SK-N-SH treated with all-trans-retinoic acid at 6 μM for 48 hours (cell line): ENCODE data around the gene TEX14.

ENCODE experiments used
- ATAC-seq: fragments of 200-7000 bp; cut with Tn5 transposase; 3 replicates; pipeline ENCODE4 v1.9.1; 2020; ENCODE audit warnings: mild to moderate bottlenecking, moderate library complexity
- ARNTL ChIP-seq: fragments of 450-650 bp; formaldehyde crosslinking; IDR thresholded peaks from 2 replicates; pipeline ENCODE4 v1.5.0; 2020; ENCODE audit warnings: low read depth, mild to moderate bottlenecking, moderate library complexity, borderline replicate concordance
- BACH2 ChIP-seq: fragments of 250-450 bp; sonication (Bioruptor Pico); IDR thresholded peaks from 2 replicates; pipeline ENCODE4 v1.9.0; 2021; ENCODE audit warnings: mild to moderate bottlenecking, borderline replicate concordance
- CSDC2 ChIP-seq: fragments of 250-450 bp; sonication (Bioruptor Pico); IDR thresholded peaks from 2 replicates; pipeline ENCODE4 v1.5.0; 2020; ENCODE audit warnings: mild to moderate bottlenecking, moderate library complexity
- ESRRG ChIP-seq: fragments of 250-450 bp; sonication (Bioruptor Pico); IDR thresholded peaks from 2 replicates; pipeline ENCODE4 v1.6.1; 2021; ENCODE audit warnings: mild to moderate bottlenecking
- GLIS3 ChIP-seq: fragments of 250-450 bp; sonication (Bioruptor Pico); IDR thresholded peaks from 2 replicates; pipeline ENCODE4 v1.5.0; 2020; ENCODE audit warnings: mild to moderate bottlenecking, moderate library complexity
- OSR1 ChIP-seq: fragments of 250-450 bp; sonication (Bioruptor Pico); IDR thresholded peaks from 2 replicates; pipeline ENCODE4 v1.8.0; 2022; ENCODE audit warnings: moderate library complexity, mild to moderate bottlenecking, inconsistent platforms
- PPARA ChIP-seq: fragments of 250-450 bp; sonication (Bioruptor Pico); IDR thresholded peaks from 2 replicates; pipeline ENCODE4 v1.5.0; 2020; ENCODE audit warnings: mild to moderate bottlenecking, borderline replicate concordance
- RARB ChIP-seq: fragments of 250-450 bp; sonication (Bioruptor Pico); IDR thresholded peaks from 2 replicates; pipeline ENCODE4 v1.8.0; 2021; ENCODE audit warnings: mild to moderate bottlenecking, moderate library complexity
- SNAI2 ChIP-seq: fragments of 250-450 bp; sonication (Bioruptor Pico); IDR thresholded peaks from 2 replicates; pipeline ENCODE4 v1.5.0; 2020; ENCODE audit warnings: mild to moderate bottlenecking, moderate library complexity
- TCF4 ChIP-seq: fragments of 250-450 bp; sonication (Bioruptor Pico); IDR thresholded peaks from 2 replicates; pipeline ENCODE4 v1.8.0; 2021; ENCODE audit warnings: mild to moderate bottlenecking, moderate library complexity, borderline replicate concordance
- TOX ChIP-seq: fragments of 250-450 bp; sonication (Bioruptor Pico); IDR thresholded peaks from 2 replicates; pipeline ENCODE4 v1.8.0; 2021; ENCODE audit warnings: mild to moderate bottlenecking, moderate library complexity, borderline replicate concordance
- ZC3H10 ChIP-seq: fragments of 250-450 bp; sonication (Bioruptor Pico); IDR thresholded peaks from 2 replicates; pipeline ENCODE4 v1.5.1; 2021; ENCODE audit warnings: mild to moderate bottlenecking, moderate library complexity
- ZFP3 ChIP-seq: fragments of 250-450 bp; sonication (Bioruptor Pico); IDR thresholded peaks from 2 replicates; pipeline ENCODE4 v1.5.0; 2020; ENCODE audit warnings: mild to moderate bottlenecking, moderate library complexity
- ZFP30 ChIP-seq: fragments of 450-650 bp; formaldehyde crosslinking; IDR thresholded peaks from 2 replicates; pipeline ENCODE4 v1.5.0; 2022; ENCODE audit warnings: mild to moderate bottlenecking, moderate library complexity
- ZNF565 ChIP-seq: fragments of 450-650 bp; formaldehyde crosslinking; conservative IDR thresholded peaks from 2 replicates; pipeline ENCODE4 v1.5.0; 2020; ENCODE audit warnings: low read depth, mild to moderate bottlenecking, moderate library complexity
- ZNF70 ChIP-seq: fragments of 450-650 bp; formaldehyde crosslinking; IDR thresholded peaks from 2 replicates; pipeline ENCODE4 v1.5.0; 2020; ENCODE audit warnings: mild to moderate bottlenecking, moderate library complexity
- ZNF8 ChIP-seq: fragments of 450-650 bp; formaldehyde crosslinking; IDR thresholded peaks from 2 replicates; pipeline ENCODE4 v1.5.0; 2020; ENCODE audit warnings: mild to moderate bottlenecking, moderate library complexity
- TF ChIP-seq, protein P1 (sequence below): fragments of 250-450 bp; sonication (Bioruptor Pico); IDR thresholded peaks from 2 replicates; pipeline ENCODE4 v1.5.0; 2020; ENCODE audit warnings: mild to moderate bottlenecking, moderate library complexity
- TF ChIP-seq, protein P2 (sequence below): fragments of 250-450 bp; sonication (Bioruptor Pico); IDR thresholded peaks from 2 replicates; pipeline ENCODE4 v1.8.0; 2020; ENCODE audit warnings: mild to moderate bottlenecking, moderate library complexity, borderline replicate concordance
- TF ChIP-seq, protein P3 (sequence below): fragments of 250-450 bp; sonication (Bioruptor Pico); IDR thresholded peaks from 2 replicates; pipeline ENCODE4 v1.5.1; 2021; ENCODE audit warnings: mild to moderate bottlenecking, moderate library complexity
- TF ChIP-seq, protein P4 (sequence below): fragments of 250-450 bp; sonication (Bioruptor Pico); IDR thresholded peaks from 2 replicates; pipeline ENCODE4 v1.8.0; 2021; ENCODE audit warnings: low read depth, mild to moderate bottlenecking, moderate library complexity, borderline replicate concordance
- TF ChIP-seq, protein P5 (sequence below): fragments of 250-450 bp; sonication (Bioruptor Pico); IDR thresholded peaks from 2 replicates; pipeline ENCODE4 v1.5.1; 2020; ENCODE audit warnings: low read depth, mild to moderate bottlenecking, moderate library complexity

TEX14 gene

DNA sequence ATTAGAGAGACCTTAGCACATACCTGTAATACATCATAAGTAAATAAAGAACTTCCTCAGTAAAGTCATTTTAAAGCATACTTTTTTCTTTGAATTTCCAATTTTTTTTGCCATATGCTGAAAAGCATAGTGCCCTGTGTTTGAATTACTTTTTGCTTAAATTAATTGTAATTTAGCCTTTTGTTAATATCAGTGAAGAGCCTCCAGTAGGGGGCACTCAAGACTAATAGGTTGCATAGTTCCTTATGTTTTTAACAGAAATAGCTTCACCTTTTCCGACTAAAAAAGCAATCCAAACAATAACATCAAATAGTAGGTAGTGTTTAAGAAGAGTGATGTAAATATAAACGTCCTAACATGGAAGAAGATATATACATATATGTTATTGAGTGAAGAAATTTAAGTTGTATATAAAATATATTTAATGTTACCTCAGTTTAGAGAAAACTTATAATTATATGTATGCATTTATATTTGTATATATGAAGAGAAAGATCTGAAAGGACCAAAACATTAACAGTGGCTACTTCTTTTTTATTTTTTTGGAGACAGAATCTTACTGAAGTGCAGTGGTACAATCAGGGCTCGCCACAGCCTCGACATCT is 19.2 kb upstream of the TEX14 start:
- TF ChIP-seq ZFP3 (CRISPR knock-in tag), result no peak
- no peak for TF ChIP-seq ARNTL (CRISPR knock-in tag)
- no peak for TF ChIP-seq GLIS3 (CRISPR knock-in tag)
- TF ChIP-seq TCF4 (CRISPR knock-in tag), result no peak
- TF ChIP-seq ZFP30, result no peak
- no peak for TF ChIP-seq PPARA (CRISPR knock-in tag)
- TF ChIP-seq, protein P1, sequence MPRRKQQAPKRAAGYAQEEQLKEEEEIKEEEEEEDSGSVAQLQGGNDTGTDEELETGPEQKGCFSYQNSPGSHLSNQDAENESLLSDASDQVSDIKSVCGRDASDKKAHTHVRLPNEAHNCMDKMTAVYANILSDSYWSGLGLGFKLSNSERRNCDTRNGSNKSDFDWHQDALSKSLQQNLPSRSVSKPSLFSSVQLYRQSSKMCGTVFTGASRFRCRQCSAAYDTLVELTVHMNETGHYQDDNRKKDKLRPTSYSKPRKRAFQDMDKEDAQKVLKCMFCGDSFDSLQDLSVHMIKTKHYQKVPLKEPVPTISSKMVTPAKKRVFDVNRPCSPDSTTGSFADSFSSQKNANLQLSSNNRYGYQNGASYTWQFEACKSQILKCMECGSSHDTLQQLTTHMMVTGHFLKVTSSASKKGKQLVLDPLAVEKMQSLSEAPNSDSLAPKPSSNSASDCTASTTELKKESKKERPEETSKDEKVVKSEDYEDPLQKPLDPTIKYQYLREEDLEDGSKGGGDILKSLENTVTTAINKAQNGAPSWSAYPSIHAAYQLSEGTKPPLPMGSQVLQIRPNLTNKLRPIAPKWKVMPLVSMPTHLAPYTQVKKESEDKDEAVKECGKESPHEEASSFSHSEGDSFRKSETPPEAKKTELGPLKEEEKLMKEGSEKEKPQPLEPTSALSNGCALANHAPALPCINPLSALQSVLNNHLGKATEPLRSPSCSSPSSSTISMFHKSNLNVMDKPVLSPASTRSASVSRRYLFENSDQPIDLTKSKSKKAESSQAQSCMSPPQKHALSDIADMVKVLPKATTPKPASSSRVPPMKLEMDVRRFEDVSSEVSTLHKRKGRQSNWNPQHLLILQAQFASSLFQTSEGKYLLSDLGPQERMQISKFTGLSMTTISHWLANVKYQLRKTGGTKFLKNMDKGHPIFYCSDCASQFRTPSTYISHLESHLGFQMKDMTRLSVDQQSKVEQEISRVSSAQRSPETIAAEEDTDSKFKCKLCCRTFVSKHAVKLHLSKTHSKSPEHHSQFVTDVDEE, result no peak
- TF ChIP-seq, all 23 proteins: peak for 0
- peak; percentile 80 for ATAC-seq

DNA sequence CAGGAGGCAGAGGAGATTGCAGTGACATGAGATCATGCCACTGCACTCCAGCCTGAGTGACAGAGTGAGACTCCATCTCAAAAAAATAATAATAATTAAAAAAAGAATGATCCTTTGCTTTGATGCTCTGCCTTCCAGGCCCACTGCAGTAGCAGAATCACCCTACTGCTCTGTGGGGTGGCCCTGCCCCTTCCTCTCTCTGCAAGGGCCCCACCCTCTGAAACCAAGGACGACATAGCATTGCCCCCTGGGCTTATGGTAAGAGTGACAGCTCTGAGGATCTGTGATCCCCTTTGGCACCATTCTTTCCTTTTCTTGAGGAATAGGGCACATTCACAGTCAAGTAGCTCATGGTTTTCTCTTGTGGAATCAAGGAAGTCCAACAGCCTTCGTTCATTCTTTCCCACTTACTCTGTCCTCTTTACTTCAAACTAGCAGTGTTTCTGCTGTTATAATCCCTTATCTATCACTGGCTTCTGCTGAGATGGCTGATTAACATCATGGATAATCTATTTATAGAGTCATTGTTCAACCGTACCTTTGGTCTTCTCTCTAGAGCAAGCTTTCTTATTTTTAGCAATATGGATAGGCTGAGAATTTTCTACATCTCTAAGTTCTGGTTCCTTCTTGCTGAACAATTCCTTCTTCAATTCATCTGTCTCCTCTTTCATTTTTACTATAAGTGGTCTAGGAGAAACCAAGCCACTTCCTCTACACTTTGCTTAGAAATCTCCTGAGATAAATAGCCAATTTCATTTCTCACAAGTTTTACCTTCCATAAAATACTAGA is 14.7 kb upstream of the TEX14 start:
- TF ChIP-seq ZFP30 (no peak), ZNF8 (CRISPR knock-in tag) (no peak), RARB (no peak), ZNF70 (CRISPR knock-in tag) (no peak), OSR1 (CRISPR knock-in tag) (no peak), ZFP3 (CRISPR knock-in tag) (no peak), PPARA (CRISPR knock-in tag) (no peak), TOX (CRISPR knock-in tag) (no peak), ZC3H10 (CRISPR knock-in tag) (no peak), GLIS3 (CRISPR knock-in tag) (no peak)
- ATAC-seq, result no peak

DNA sequence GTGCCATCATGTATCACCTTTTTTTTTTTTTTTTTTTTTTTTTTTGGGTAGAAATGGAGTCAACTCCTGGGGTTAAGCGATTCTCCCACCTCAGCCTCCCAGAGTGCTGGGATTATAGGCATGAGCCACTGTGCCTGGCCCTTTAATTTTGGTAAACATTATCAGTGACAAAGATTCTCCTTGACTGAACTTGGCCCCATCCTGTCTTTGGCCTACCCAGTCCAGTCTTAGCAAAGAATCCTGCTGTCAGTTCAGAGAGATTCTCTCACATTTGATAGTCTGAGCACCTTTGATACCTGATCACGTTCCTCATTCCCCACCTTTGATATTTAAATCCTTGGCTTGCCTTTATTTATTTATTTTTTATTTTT is 12.1 kb upstream of the TEX14 start:
- ATAC-seq, result no peak
- TF ChIP-seq, protein P1, result no peak
- TF ChIP-seq, protein P2, sequence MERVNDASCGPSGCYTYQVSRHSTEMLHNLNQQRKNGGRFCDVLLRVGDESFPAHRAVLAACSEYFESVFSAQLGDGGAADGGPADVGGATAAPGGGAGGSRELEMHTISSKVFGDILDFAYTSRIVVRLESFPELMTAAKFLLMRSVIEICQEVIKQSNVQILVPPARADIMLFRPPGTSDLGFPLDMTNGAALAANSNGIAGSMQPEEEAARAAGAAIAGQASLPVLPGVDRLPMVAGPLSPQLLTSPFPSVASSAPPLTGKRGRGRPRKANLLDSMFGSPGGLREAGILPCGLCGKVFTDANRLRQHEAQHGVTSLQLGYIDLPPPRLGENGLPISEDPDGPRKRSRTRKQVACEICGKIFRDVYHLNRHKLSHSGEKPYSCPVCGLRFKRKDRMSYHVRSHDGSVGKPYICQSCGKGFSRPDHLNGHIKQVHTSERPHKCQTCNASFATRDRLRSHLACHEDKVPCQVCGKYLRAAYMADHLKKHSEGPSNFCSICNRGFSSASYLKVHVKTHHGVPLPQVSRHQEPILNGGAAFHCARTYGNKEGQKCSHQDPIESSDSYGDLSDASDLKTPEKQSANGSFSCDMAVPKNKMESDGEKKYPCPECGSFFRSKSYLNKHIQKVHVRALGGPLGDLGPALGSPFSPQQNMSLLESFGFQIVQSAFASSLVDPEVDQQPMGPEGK, result no peak
- no peak for TF ChIP-seq SNAI2 (CRISPR knock-in tag)
- TF ChIP-seq, protein P3, sequence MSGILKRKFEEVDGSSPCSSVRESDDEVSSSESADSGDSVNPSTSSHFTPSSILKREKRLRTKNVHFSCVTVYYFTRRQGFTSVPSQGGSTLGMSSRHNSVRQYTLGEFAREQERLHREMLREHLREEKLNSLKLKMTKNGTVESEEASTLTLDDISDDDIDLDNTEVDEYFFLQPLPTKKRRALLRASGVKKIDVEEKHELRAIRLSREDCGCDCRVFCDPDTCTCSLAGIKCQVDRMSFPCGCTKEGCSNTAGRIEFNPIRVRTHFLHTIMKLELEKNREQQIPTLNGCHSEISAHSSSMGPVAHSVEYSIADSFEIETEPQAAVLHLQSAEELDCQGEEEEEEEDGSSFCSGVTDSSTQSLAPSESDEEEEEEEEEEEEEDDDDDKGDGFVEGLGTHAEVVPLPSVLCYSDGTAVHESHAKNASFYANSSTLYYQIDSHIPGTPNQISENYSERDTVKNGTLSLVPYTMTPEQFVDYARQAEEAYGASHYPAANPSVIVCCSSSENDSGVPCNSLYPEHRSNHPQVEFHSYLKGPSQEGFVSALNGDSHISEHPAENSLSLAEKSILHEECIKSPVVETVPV (CRISPR knock-in tag), result no peak
- TF ChIP-seq ARNTL (CRISPR knock-in tag), result no peak
- no peak for TF ChIP-seq PPARA (CRISPR knock-in tag)
- no peak for TF ChIP-seq GLIS3 (CRISPR knock-in tag)
- TF ChIP-seq TOX (CRISPR knock-in tag), result no peak
- no peak for TF ChIP-seq ZNF565 (CRISPR knock-in tag)
- no peak for TF ChIP-seq ESRRG (CRISPR knock-in tag)
- TF ChIP-seq OSR1 (CRISPR knock-in tag), result no peak
- TF ChIP-seq ZC3H10 (CRISPR knock-in tag), result no peak
- TF ChIP-seq, protein P4, sequence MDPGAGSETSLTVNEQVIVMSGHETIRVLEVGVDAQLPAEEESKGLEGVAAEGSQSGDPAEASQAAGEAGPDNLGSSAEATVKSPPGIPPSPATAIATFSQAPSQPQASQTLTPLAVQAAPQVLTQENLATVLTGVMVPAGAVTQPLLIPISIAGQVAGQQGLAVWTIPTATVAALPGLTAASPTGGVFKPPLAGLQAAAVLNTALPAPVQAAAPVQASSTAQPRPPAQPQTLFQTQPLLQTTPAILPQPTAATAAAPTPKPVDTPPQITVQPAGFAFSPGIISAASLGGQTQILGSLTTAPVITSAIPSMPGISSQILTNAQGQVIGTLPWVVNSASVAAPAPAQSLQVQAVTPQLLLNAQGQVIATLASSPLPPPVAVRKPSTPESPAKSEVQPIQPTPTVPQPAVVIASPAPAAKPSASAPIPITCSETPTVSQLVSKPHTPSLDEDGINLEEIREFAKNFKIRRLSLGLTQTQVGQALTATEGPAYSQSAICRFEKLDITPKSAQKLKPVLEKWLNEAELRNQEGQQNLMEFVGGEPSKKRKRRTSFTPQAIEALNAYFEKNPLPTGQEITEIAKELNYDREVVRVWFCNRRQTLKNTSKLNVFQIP (CRISPR knock-in tag), result no peak
- no peak for TF ChIP-seq ZFP30
- TF ChIP-seq ZNF8 (CRISPR knock-in tag), result no peak
- no peak for TF ChIP-seq BACH2 (CRISPR knock-in tag)
- TF ChIP-seq ZNF70 (CRISPR knock-in tag), result no peak
- TF ChIP-seq, protein P5, sequence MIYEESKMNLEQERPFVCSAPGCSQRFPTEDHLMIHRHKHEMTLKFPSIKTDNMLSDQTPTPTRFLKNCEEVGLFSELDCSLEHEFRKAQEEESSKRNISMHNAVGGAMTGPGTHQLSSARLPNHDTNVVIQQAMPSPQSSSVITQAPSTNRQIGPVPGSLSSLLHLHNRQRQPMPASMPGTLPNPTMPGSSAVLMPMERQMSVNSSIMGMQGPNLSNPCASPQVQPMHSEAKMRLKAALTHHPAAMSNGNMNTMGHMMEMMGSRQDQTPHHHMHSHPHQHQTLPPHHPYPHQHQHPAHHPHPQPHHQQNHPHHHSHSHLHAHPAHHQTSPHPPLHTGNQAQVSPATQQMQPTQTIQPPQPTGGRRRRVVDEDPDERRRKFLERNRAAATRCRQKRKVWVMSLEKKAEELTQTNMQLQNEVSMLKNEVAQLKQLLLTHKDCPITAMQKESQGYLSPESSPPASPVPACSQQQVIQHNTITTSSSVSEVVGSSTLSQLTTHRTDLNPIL (CRISPR knock-in tag), result no peak
- TF ChIP-seq CSDC2 (CRISPR knock-in tag), result no peak
